C4-2B (cell line): Measurements from ENCODE around the gene CPO.

Experiments
- H3K27ac ChIP-seq: fragments of 450-650 bp; 2 replicates; pipeline ENCODE4 v1.5.1; 2017
- ZFX ChIP-seq: fragments of 450-650 bp; IDR thresholded peaks from 2 replicates; pipeline ENCODE4 v1.6.1; 2017
- TF ChIP-seq, protein P1 (sequence below): fragments of 450-650 bp; conservative IDR thresholded peaks from 2 replicates; pipeline ENCODE4 v1.5.1; 2017; ENCODE audit warnings: mild to moderate bottlenecking

The CPO gene

DNA sequence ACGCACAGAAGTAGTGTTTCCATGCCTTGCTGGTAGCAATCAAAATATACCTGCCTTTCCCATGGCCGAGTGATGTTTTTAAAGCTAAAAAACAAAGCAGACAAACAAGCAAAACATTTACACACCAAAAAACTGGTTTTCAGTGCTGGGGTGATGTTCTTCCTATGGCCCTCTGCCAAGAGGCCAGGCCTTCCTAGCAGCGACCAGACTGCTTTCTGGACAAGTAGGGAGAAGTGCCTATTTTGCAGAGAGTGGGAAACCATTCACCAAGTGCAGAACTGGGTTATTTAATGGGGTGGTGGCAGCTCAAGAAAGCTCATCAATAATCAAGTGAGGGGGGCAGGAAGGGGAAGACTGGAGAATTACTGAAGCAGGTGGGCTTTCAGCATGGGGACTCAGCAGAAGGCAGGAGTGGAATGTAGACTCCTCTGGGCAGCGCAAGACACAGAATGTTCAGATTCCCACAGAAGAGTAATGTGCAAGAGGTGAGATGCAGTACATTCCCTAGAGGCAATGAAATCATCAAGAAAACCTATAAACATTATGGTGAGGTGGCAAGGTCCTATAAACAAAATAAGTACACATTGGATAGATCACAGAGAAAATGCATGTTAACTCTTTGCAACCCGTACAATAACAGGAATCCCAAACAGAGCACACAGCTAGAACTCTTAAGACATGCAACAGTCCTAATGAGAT, 44.0 kb downstream of the CPO start:
- TF ChIP-seq ZFX, result no peak
- TF ChIP-seq, protein P1, sequence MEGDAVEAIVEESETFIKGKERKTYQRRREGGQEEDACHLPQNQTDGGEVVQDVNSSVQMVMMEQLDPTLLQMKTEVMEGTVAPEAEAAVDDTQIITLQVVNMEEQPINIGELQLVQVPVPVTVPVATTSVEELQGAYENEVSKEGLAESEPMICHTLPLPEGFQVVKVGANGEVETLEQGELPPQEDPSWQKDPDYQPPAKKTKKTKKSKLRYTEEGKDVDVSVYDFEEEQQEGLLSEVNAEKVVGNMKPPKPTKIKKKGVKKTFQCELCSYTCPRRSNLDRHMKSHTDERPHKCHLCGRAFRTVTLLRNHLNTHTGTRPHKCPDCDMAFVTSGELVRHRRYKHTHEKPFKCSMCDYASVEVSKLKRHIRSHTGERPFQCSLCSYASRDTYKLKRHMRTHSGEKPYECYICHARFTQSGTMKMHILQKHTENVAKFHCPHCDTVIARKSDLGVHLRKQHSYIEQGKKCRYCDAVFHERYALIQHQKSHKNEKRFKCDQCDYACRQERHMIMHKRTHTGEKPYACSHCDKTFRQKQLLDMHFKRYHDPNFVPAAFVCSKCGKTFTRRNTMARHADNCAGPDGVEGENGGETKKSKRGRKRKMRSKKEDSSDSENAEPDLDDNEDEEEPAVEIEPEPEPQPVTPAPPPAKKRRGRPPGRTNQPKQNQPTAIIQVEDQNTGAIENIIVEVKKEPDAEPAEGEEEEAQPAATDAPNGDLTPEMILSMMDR, result no peak
- peak overlapping the region; percentile 74 for H3K27ac ChIP-seq

DNA sequence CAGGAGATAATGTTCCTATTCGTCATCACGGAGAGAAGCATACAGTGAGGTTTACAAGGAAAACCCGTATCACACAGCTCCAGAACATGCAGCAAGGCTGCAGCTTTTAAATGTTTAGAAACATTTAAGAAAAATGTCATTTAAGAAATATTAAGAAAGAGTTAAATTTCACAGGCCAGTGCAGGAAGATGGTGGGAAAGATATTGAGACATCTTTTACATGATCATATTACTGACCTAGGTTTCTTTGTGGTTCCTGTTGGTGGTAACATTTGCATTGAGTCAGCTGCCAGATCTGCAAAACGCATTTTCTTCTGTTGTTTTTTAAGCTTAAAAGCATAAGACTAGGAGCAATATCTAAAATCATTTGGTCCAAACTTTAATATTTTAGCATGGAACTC, 44.9 kb downstream of the CPO start:
- TF ChIP-seq ZFX, result no peak
- TF ChIP-seq, protein P1, result no peak
- H3K27ac ChIP-seq, result no peak overlapping the region

DNA sequence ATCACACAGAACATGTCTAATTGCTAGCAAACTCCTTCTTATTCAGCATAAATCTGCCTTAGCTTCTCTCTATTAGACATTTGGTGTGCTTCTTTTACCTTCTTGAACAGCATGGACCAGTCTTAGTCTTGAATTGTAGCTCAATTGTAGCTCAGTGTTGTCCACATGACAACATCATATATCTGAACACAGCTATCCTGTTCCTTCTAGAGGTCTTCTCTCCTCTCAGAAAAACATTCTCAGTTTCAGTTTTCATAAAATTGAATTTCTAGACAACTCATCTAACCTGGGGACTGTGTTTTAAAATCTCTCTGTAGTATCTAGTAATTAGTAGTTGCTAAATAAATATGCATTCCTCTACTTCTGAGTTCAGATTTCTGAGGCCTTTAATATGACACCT, 47.6 kb downstream of the CPO start:
- H3K27ac ChIP-seq, result no peak overlapping the region
- no peak for TF ChIP-seq ZFX
- TF ChIP-seq, protein P1, result no peak

DNA sequence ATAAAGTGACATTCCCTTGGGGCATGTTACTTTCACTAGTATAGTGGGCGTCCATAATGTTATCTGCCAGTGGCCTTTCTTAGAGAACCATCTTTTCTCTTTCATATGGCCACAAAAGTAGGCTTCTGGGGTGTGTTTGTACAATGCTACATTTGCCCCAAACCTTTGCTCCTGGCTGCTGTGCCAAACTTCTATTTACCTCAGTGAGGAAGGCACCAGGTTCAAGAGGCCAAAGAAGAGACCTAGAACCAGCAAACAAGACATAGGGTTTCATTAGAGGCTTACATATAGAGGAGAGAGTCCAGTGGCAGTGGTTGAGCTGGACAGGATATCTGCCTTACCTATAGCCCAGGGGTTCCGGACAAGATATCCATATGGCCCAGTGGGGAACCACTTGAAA, 48.5 kb downstream of the CPO start:
- no peak overlapping the region for H3K27ac ChIP-seq
- TF ChIP-seq, protein P1, result no peak
- no peak for TF ChIP-seq ZFX

DNA sequence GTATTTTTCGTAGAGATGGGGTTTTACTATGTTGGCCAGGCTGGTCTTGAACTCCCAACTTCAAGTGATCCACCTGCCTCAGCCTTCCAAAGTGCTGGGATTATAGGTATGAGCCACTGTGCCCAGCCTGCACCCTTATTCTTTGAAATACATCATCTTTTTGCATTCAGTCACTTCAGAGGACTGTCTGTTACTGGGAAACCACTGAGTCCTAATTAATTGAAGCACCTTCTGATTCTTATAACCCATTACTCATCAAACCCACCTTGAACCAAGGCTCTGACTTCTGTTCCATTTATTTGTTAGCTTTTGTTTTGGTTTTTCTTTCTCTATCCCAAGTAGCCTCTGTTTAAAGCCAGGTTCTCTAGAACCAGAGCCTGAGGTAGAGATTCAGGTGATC, 49.6 kb downstream of the CPO start:
- no peak overlapping the region for H3K27ac ChIP-seq
- TF ChIP-seq, protein P1, result no peak
- no peak for TF ChIP-seq ZFX

DNA sequence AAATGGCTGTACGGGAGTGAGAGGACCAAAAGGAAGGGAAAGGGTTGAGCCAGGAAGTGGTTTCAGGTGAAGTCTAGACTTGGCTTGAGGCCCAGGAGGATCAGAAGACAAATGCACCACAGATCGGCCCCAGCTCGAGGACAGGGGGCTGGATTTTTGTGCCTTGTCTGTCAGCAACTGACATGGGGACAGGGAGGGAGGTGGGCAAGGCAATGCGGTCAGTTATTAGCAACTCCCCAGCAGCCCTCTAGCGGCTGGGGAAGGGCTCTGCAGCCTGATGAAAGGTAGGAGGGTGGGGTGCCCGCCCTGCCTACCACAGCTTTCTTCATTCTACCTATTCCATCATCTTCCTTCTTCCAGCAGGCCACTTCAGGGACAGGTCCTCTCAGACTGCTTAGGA, 50.0 kb downstream of the CPO start:
- no peak overlapping the region for H3K27ac ChIP-seq
- no peak for TF ChIP-seq ZFX
- TF ChIP-seq, protein P1, result peak; percentile 64

DNA sequence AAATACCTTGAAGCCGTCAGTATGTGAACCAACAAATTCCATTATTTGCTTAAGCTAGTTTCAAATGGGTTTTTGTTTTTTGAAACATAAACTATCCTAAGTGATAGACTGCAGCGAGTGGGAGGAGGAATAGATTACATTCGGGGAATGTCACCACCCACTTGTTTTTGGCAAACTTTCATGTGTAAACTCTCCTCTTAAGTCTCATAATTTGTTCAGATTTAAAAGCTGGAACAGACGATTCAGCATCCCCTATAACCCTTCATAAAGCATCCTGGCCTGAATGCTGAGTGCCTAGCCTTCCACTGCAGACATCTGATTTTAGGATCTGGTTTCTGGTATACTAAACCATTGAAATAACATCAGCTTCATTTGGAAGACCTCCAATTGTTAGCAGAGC, 51.0 kb downstream of the CPO start:
- H3K27ac ChIP-seq, result no peak overlapping the region
- TF ChIP-seq, protein P1, result no peak
- TF ChIP-seq ZFX, result no peak
